H1 (cell line): ENCODE measurements around the gene FOXE1. TPM values are rescaled to one million over a fixed set of nuclear protein-coding genes. Genes with fewer than 3 reads are reported as not detected.

Experiments
- ATF2 ChIP-seq: IDR thresholded peaks from 2 replicates; pipeline ENCODE4 v1.6.1; 2012; ENCODE audit warnings: low read length, inconsistent platforms
- polyA plus RNA-seq, 7 experiments: library from polyadenylated mRNA; depleted of rRNA in 3 of 7; stranded (reverse) in 5 of 7; unstranded in 2 of 7; fragments of >200 nt in 5 of 7; fragments of 200-250 nt in 2 of 7; gene quantifications; 1 replicate in 5 of 7; 2 replicates in 1 of 7; 4 replicates in 1 of 7; pipeline versions ENCODE4 v1.2.1 to v1.2.3, GENCODE V29; 2011 to 2013; ENCODE audit warnings: missing spikeins in 2 of 7, mixed read lengths in 2 of 7
- total RNA-seq: library from RNA; stranded (reverse); fragmentation: NEBNext Ultra II Directional; extraction: Animal tissue kit (Norgen Biotek cat#: 25700); gene quantifications from 2 replicates; pipeline ENCODE4 v1.2.1, GENCODE V29; 2021
- TF ChIP-seq, protein P1 (sequence below), 3 experiments: IDR thresholded peaks; 1 replicate in 2 of 3; 2 replicates in 1 of 3; pipeline versions ENCODE4 v1.5.1 to v1.6.1; 2011; ENCODE audit warnings: low read length in 3 of 3, mild to moderate bottlenecking in 3 of 3, inconsistent platforms in 2 of 3, low read depth in 1 of 3, moderate library complexity in 1 of 3; ENCODE audit not compliant: insufficient read depth in 1 of 3; ENCODE audit errors: control extremely low read depth in 1 of 3

The FOXE1 gene
- total and polyA plus RNA-seq, 2 of the 8 experiments (the other 6 are each of a cell fraction or from before 2014, with no cell fraction given): 0.03 TPM; not detected in 1

GRCh38 chr9:97880336-97880735, 27.3 kb downstream of the FOXE1 start (continued):
- no peak for TF ChIP-seq ATF2
- TF ChIP-seq, protein P1, sequence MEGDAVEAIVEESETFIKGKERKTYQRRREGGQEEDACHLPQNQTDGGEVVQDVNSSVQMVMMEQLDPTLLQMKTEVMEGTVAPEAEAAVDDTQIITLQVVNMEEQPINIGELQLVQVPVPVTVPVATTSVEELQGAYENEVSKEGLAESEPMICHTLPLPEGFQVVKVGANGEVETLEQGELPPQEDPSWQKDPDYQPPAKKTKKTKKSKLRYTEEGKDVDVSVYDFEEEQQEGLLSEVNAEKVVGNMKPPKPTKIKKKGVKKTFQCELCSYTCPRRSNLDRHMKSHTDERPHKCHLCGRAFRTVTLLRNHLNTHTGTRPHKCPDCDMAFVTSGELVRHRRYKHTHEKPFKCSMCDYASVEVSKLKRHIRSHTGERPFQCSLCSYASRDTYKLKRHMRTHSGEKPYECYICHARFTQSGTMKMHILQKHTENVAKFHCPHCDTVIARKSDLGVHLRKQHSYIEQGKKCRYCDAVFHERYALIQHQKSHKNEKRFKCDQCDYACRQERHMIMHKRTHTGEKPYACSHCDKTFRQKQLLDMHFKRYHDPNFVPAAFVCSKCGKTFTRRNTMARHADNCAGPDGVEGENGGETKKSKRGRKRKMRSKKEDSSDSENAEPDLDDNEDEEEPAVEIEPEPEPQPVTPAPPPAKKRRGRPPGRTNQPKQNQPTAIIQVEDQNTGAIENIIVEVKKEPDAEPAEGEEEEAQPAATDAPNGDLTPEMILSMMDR (IDR thresholded peaks at IDR 0.05; ENCODE audit: control extremely low read depth in 1 of 3, insufficient read depth in 1 of 3, low read depth in 1 of 3, low read length in 3 of 3): no peak
- TF ChIP-seq, all 59 proteins: peak for 0
